HL-60 (cell line): ENCODE data around the gene EXOSC5.

Experiments used
- CTCF ChIP-seq: IDR thresholded peaks from one replicate; pipeline ENCODE4 v1.5.1; 2011; ENCODE audit warnings: low read length, control low read depth, inconsistent platforms; ENCODE audit not compliant: insufficient read depth
- GABPA ChIP-seq: IDR thresholded peaks from 2 replicates; pipeline ENCODE4 v1.6.1; 2012; ENCODE audit warnings: low read depth
- POLR2AphosphoS5 ChIP-seq: IDR thresholded peaks from 2 replicates; pipeline ENCODE4 v1.6.1; 2012; ENCODE audit warnings: low read depth
- REST ChIP-seq: IDR thresholded peaks from 2 replicates; pipeline ENCODE4 v1.6.1; 2012; ENCODE audit warnings: low read depth; ENCODE audit not compliant: insufficient replicate concordance
- SPI1 ChIP-seq: IDR thresholded peaks from 2 replicates; pipeline ENCODE4 v1.6.1; 2012; ENCODE audit warnings: low read depth, mild to moderate bottlenecking, borderline replicate concordance

GRCh38 chr19:41376998-41377365, 20.2 kb downstream of the EXOSC5 start:
- TF ChIP-seq CTCF: no peak
- no peak for TF ChIP-seq GABPA
- no peak for TF ChIP-seq POLR2AphosphoS5
- no peak for TF ChIP-seq REST
- no peak for TF ChIP-seq SPI1
